HT1080 (cell line): ENCODE data around the gene PTPRG. TPM values are rescaled to one million over a fixed set of nuclear protein-coding genes. Genes with fewer than 3 reads are reported as not detected.

Experiments used
- DNase-seq: peaks from one replicate; pipeline ENCODE4 v3.0.0-alpha.2; 2015; ENCODE audit warnings: low read depth
- total RNA-seq: library from RNA; depleted of rRNA; stranded (reverse); fragments of >200 nt; shearing (Covaris generic); gene quantifications from 2 replicates; pipeline ENCODE4 v1.2.3, GENCODE V29; 2014

The PTPRG gene
- total RNA-seq, 1 experiment from 2014 or later = 41.1 TPM

DNA sequence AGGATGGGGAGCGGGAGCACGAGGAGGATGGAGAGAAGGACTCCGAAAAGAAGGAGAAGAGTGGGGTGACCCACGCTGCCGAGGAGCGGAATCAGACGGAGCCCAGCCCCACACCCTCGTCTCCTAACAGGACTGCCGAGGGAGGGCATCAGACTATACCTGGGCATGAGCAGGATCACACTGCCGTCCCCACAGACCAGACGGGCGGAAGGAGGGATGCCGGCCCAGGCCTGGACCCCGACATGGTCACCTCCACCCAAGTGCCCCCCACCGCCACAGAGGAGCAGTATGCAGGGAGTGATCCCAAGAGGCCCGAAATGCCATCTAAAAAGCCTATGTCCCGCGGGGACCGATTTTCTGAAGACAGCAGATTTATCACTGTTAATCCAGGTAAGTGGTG lies 642.2 kb downstream of the PTPRG start:
- no peak for DNase-seq

DNA sequence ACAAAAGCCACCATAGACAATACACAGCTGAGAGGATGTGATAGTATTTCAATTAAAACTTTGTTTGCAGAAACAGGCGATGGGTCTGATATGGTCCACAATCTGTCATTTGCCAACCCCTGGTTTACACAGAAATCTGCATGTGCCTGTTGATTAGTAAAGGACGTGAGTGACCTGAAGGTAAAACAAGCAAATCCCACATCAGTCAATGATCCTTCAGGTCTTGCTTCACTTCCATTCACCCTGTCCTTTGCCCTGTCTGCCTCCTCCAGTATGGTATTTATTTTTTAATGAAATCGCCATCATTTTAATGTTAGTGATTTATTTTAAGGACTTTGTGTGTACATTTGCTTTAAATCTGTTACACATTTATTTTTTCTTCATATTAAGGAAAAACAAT lies 645.8 kb downstream of the PTPRG start:
- DNase-seq = no peak

DNA sequence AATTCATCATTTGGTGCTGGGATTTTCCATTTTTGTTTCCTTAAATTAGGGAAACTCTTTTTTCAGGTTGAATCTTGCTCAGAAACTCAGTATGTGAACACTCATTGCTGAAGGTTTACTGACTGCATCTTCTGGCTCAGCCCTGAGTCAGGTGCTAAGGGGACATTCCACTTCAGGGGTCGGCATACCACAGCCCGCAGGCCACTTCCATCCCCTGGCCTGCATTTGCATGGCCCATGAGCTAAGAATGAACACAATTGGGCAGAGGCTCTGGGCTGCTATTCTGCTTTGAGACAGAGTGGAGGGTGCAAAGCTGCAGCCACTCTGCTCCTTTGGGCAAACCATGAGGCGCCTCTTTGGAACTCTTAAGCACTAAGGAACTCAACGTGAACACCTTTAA lies 647.0 kb downstream of the PTPRG start:
- DNase-seq = no peak

GRCh38 chr3:62209101-62209500 lies 647.7 kb downstream of the PTPRG start:
- DNase-seq = no peak

GRCh38 chr3:62210011-62210410 lies 648.6 kb downstream of the PTPRG start:
- DNase-seq = no peak

DNA sequence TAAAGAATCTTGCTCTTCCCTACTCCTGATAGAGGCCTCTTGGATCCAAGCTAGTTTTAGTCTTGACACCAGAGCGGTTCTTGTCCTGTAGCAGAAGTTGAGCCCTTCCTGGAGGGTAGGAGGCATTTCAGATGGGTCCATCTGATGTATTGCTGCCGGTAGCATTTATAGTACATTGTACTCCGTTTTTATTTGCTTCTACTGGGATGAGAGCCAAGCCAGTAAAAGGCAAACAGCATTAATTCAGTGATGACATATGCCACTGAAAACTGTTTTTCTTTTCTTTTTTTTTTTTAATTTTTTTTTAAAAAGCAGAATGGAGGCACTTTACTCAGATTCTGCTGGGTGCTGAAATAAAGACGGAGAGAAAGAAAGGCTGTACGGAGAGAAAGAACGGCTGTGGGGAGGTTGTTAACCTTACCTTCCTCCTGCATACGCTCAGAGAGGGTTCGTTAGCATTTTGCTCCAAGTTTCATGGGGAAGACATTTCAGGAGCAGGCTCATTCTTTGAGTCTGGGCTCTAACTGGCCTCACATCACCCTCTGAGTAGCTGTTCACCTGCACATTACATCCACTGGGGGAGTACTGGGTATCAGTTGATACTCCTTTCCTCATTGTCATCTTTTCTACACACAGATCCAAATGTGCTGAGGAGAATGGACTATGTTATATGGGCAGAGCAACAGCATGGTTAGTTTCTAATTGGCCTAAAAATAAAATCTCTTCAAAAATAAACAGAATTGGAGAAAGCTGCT lies 650.5 kb downstream of the PTPRG start:
- DNase-seq = no peak

DNA sequence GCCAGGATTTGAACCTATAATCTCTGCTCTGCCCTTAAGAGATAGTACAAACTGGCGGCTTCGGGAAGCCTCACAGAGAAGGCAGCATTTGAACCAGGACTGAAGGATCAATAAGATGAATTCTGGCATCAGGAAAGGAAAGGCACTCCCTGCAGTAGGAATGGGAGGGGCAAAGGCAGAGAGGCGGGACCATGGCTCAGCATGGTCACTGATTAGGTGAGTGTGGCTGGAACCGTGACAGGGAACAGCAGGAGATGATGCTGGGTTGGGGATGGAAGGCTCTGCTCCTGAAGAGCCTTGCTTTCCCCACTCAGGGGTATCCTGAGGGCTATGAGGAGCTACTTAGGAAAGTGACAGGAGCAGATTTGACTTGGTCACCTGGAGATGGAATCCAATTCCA lies 653.5 kb downstream of the PTPRG start:
- DNase-seq = no peak

- DNase-seq = no peak
Measured at GRCh38 chr3:62220616-62221015, 659.2 kb downstream of the PTPRG start.

DNA sequence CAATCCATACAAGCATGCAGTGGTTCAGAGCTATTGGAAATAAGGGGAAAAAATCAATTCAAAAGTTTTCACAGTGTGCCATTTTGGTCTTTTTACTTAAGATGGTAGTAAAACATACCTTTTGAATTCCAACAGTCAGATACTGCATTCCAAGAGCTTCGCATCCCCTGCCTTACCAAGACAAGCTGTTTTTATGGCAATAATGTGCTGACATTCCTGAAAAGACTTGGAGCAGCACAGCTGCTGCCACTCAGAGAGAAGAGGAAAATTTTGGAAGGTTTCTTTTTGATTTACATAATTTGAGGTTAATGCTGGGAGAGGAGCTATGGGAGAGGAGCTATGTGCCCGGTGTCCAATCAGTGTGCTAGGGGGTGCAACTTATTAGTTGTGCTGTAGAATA lies 663.7 kb downstream of the PTPRG start:
- no peak for DNase-seq

DNA sequence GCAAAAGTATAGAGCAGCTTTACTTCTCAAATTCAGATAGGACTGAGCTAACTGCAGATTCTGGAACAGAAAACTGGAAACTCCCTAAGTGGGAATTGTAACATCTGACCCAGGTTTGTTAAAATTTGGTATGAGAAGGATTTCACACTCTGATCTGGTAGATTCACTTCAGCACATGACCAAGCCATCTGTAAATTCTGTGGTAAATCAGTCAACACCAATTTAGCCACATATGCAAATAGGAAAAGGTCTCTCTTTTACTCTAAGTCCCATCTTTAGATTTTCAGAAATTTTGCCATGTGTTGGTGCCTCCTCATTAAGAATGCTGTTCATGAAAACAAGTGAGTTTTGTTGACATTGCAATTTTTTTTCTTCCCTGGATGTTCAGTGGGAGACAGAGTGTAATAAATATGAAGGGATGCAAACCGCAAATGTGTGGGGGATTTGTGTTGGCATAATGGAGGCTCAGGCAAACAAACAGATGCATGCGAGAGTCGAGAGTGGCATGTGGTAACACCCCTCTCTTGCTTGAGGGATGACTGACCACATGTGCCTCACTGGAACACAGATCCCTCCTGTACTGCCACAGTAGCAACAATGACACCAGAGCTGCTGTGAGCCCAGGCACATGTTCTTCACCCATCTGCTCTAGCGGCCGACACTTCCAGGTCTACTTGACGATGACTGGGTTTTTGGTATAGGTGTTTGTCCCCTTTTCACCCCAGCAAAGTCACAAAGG lies 665.4 kb downstream of the PTPRG start:
- DNase-seq = no peak

- DNase-seq = no peak
Measured at GRCh38 chr3:62228467-62228866, 667.1 kb downstream of the PTPRG start.

DNA sequence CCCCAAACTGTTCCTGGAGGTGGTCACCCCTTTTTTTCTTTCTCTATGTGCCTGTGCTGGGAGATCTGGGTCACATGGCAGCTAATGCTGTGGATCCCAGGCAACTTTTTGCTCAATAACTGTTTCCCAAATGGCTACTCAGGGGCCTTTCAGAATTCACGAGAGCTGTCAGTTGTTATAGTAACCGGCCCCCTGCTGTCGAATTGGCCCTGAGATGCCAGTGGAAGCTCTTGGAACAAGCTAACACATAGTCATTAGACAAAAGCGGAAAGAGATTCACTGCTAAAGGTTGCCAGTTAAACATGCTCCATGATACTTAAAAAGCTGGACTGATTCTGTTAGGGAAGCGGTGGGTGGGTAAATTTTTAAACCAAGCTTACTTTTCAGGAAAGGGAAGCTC lies 667.8 kb downstream of the PTPRG start:
- no peak for DNase-seq

- DNase-seq = peak; percentile 9
Measured at GRCh38 chr3:62229908-62230307, 668.5 kb downstream of the PTPRG start.

- DNase-seq = no peak
Measured at GRCh38 chr3:62233065-62233464, 671.7 kb downstream of the PTPRG start.

GRCh38 chr3:62236016-62236415 lies 674.6 kb downstream of the PTPRG start:
- no peak for DNase-seq

- no peak for DNase-seq
Measured at GRCh38 chr3:62237286-62237948, 676.0 kb downstream of the PTPRG start.

DNA sequence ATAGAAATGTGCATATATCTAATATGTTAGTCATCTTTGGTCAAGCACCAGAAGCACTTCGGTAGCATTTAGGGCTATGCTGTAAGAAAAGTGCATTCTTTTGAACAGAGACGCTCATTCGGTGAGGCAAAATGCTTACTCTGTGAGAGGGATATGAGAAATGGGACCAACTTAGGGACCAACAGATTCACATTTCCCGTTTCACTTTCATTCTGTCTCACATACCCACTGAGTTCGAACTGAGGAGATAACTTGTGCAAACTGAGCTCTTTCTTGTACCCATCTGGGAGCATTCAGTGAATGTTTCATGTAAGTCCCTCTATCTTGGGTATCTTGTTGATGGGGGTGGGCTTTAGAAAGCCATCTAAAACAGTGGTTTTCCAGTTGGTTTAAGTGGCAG lies 676.6 kb downstream of the PTPRG start:
- DNase-seq = no peak

GRCh38 chr3:62238431-62238830 lies 677.1 kb downstream of the PTPRG start:
- no peak for DNase-seq

DNA sequence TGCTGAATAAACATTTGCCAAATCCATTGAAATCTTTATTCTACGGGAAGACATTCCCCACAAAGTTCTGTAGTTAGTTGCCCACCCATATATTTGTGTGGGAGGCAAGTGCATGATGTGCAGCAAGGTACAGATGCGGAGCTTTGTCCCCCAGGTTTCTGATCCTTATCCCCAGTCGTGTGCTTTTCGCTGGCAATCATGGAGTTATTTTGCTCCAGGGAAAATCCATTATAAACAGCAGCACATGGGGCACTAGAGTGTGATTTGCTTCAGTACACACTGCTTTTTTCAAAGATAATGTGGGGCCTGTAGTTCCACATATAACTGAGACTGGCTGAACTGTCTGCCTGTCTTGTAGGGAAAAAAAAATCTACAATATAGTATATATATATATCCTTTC lies 679.9 kb downstream of the PTPRG start:
- DNase-seq = no peak

GRCh38 chr3:62242831-62243509 lies 681.6 kb downstream of the PTPRG start:
- no peak for DNase-seq

DNA sequence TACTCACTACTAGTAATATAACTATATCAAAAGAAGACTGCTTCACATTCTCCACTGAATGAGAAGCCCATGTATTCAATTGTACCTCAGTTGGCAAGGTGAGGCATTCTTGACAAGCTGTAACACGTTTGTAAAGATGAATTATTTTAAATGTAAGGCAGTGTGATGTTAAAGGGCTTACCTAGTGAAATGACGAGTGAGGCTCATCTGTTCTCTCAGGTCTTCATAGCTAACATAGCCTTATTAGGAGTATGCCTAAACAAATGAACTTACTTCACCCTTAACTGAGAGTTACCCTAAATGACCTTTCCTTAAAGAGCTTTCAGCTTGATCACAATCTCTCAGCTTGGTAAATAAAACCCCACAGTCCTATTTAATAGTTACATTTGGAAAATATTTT lies 684.7 kb downstream of the PTPRG start:
- DNase-seq = no peak

DNA sequence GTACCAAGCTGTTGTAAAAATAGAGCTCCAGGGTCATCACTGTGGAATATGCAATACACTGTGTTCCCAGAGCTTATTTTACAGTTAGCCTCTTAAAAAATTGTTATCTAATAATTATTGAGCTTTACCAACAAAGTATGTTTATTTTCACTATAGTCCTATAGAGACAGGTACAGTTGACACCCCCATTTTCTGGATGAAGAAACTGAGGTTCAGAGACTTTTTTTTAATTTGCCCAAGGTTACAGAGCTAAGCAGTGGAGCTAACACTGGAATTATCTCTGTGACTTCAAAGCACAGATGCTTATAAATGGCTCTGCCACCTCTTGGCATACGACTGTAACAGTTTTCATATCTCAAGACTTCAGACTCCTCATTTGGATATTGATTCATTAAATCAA lies 685.6 kb downstream of the PTPRG start:
- DNase-seq = no peak
